ENCODE data around the gene LRCOL1.

LRCOL1 gene

GRCh38 chr12:132562489-132563021, 47.8 kb downstream of the LRCOL1 start:
- DNase-seq = peak in 1 of 2 experiments; percentile 17

GRCh38 chr12:132561427-132562156, 48.8 kb downstream of the LRCOL1 start:
- peak in 1 of 2 experiments; percentile 42 for DNase-seq

- DNase-seq = peak; percentile 87 to 95
Measured at GRCh38 chr12:132560614-132561426, 49.6 kb downstream of the LRCOL1 start.

- DNase-seq = peak in 1 of 2 experiments; percentile 67
Measured at GRCh38 chr12:132560364-132560613, 50.1 kb downstream of the LRCOL1 start.

- DNase-seq = peak in 1 of 2 experiments; percentile 90
Measured at GRCh38 chr12:132559652-132560363, 50.6 kb downstream of the LRCOL1 start.

- DNase-seq = peak in 1 of 2 experiments; percentile 27
Measured at GRCh38 chr12:132558861-132559623, 51.3 kb downstream of the LRCOL1 start.

- no peak for DNase-seq
Measured at GRCh38 chr12:132558042-132558856, 52.1 kb downstream of the LRCOL1 start.

- no peak for DNase-seq
Measured at GRCh38 chr12:132557291-132558015, 52.9 kb downstream of the LRCOL1 start.

GRCh38 chr12:132556801-132557200, 53.6 kb downstream of the LRCOL1 start:
- DNase-seq = no peak

GRCh38 chr12:132556216-132556615, 54.2 kb downstream of the LRCOL1 start:
- no peak for DNase-seq

GRCh38 chr12:132555686-132556085, 54.7 kb downstream of the LRCOL1 start:
- DNase-seq = no peak

- peak; percentile 11 to 47 for DNase-seq
Measured at GRCh38 chr12:132554845-132555630, 55.3 kb downstream of the LRCOL1 start.

Data from NCI-H526 (cell line).